WTC11 (cell line): ENCODE measurements around the gene OR10C1. TPM values are rescaled to one million over a fixed set of nuclear protein-coding genes. Genes with fewer than 3 reads are reported as not detected.

ENCODE experiments used
- ATAC-seq: fragments of 200-7000 bp; cut with Tn5 transposase; 2 replicates; pipeline ENCODE4 v1.10.0; 2021; ENCODE audit warnings: mild to moderate bottlenecking, moderate library complexity
- Bru-seq: library from RNA; stranded (reverse); fragments of 400-500 nt; gene quantifications from one replicate; lab custom pipeline; 2021; lab: Mats Ljungman, UMichigan
- CTCF ChIA-PET: fragments of 300-600 bp; sonication (Branson Sonifier 250); formaldehyde crosslinking; loops from one replicate; lab custom pipeline; 2021; ENCODE audit warnings: antibody characterized with exemption; lab: Charles Lee
- POLR2A ChIA-PET: fragments of 350-600 bp; sonication (Branson Sonifier 250); formaldehyde crosslinking; loops from one replicate; lab custom pipeline; 2021; ENCODE audit warnings: antibody characterized with exemption; lab: Charles Lee
- DNase-seq: peaks from one replicate; pipeline ENCODE4 v3.0.0; 2021; ENCODE audit warnings: low spot score
- H3K27ac Mint-ChIP-seq: 2 replicates; pipeline ENCODE4 v1.8.0; 2021; ENCODE audit warnings: mixed read lengths
- H3K27me3 Mint-ChIP-seq: 2 replicates; pipeline ENCODE4 v1.8.0; 2021; ENCODE audit warnings: low read depth, mild to moderate bottlenecking, moderate library complexity, mixed read lengths
- H3K36me3 Mint-ChIP-seq: 2 replicates; pipeline ENCODE4 v1.8.0; 2021; ENCODE audit warnings: mixed read lengths
- H3K4me1 Mint-ChIP-seq: 2 replicates; pipeline ENCODE4 v1.8.0; 2022; ENCODE audit warnings: mixed read lengths
- H3K4me3 Mint-ChIP-seq: 2 replicates; pipeline ENCODE4 v1.8.0; 2021; ENCODE audit warnings: mild to moderate bottlenecking, moderate library complexity, mixed read lengths
- H3K9me3 Mint-ChIP-seq: 2 replicates; pipeline ENCODE4 v1.8.0; 2021; ENCODE audit warnings: mixed read lengths
- CBFB ChIP-seq: sonication (generic); formaldehyde crosslinking; IDR thresholded peaks from 2 replicates; pipeline ENCODE4 v1.8.1; 2022; ENCODE audit warnings: mild to moderate bottlenecking, low read depth, missing genetic modification reagents
- CDX4 ChIP-seq: fragments of 250-450 bp; sonication (Bioruptor Pico); IDR thresholded peaks from 2 replicates; pipeline ENCODE4 v1.9.0; 2021; ENCODE audit warnings: moderate library complexity, mild to moderate bottlenecking, inconsistent platforms, borderline replicate concordance
- ELF4 ChIP-seq: sonication (generic); formaldehyde crosslinking; IDR thresholded peaks from 2 replicates; pipeline ENCODE4 v1.8.1; 2022; ENCODE audit warnings: low read depth, mild to moderate bottlenecking, moderate library complexity, missing genetic modification reagents
- EMX1 ChIP-seq: fragments of 250-450 bp; sonication (Bioruptor Pico); IDR thresholded peaks from 2 replicates; pipeline ENCODE4 v1.8.0; 2021; ENCODE audit warnings: mild to moderate bottlenecking
- FOXK1 ChIP-seq: sonication (generic); formaldehyde crosslinking; IDR thresholded peaks from 2 replicates; pipeline ENCODE4 v1.8.0; 2022; ENCODE audit warnings: mild to moderate bottlenecking, moderate library complexity, missing genetic modification reagents
- GABPB1 ChIP-seq: sonication (generic); formaldehyde crosslinking; IDR thresholded peaks from 2 replicates; pipeline ENCODE4 v1.8.1; 2023; ENCODE audit warnings: mild to moderate bottlenecking, missing genetic modification reagents
- GTF2I ChIP-seq: fragments of 250-450 bp; sonication (Bioruptor Pico); conservative IDR thresholded peaks from 2 replicates; pipeline ENCODE4 v1.4.0; 2021; ENCODE audit warnings: mild to moderate bottlenecking
- MAX ChIP-seq: sonication (generic); formaldehyde crosslinking; IDR thresholded peaks from 2 replicates; pipeline ENCODE4 v1.8.0; 2022; ENCODE audit warnings: mild to moderate bottlenecking, missing genetic modification reagents
- MXD4 ChIP-seq: fragments of 250-450 bp; sonication (Bioruptor Pico); IDR thresholded peaks from 2 replicates; pipeline ENCODE4 v1.8.0; 2021; ENCODE audit warnings: mild to moderate bottlenecking, moderate library complexity, borderline replicate concordance
- NFATC4 ChIP-seq: fragments of 250-450 bp; sonication (Bioruptor Pico); IDR thresholded peaks from 2 replicates; pipeline ENCODE4 v1.9.0; 2021; ENCODE audit warnings: mild to moderate bottlenecking
- NR1H2 ChIP-seq: sonication (generic); formaldehyde crosslinking; IDR thresholded peaks from 2 replicates; pipeline ENCODE4 v1.9.0; 2021; ENCODE audit warnings: mild to moderate bottlenecking, moderate library complexity, missing genetic modification reagents
- OVOL2 ChIP-seq: fragments of 250-450 bp; sonication (Bioruptor Pico); IDR thresholded peaks from 2 replicates; pipeline ENCODE4 v1.9.0; 2021; ENCODE audit warnings: mild to moderate bottlenecking, borderline replicate concordance
- USF1 ChIP-seq: sonication (generic); formaldehyde crosslinking; IDR thresholded peaks from 2 replicates; pipeline ENCODE4 v1.8.0; 2022; ENCODE audit warnings: mild to moderate bottlenecking, missing genetic modification reagents
- ZBTB43 ChIP-seq: sonication (generic); formaldehyde crosslinking; IDR thresholded peaks from 2 replicates; pipeline ENCODE4 v1.8.1; 2023; ENCODE audit warnings: mild to moderate bottlenecking, missing genetic modification reagents
- ZNF121 ChIP-seq: sonication (generic); formaldehyde crosslinking; IDR thresholded peaks from 2 replicates; pipeline ENCODE4 v1.8.0; 2023; ENCODE audit warnings: missing genetic modification reagents
- ZNF232 ChIP-seq: sonication (generic); formaldehyde crosslinking; IDR thresholded peaks from 2 replicates; pipeline ENCODE4 v1.8.0; 2022; ENCODE audit warnings: mild to moderate bottlenecking, missing genetic modification reagents
- ZNF263 ChIP-seq: sonication (generic); formaldehyde crosslinking; IDR thresholded peaks from 2 replicates; pipeline ENCODE4 v1.8.1; 2022; ENCODE audit warnings: low read depth, mild to moderate bottlenecking, moderate library complexity, missing genetic modification reagents
- ZNF317 ChIP-seq: sonication (generic); formaldehyde crosslinking; IDR thresholded peaks from 2 replicates; pipeline ENCODE4 v1.8.1; 2023; ENCODE audit warnings: low read depth, mild to moderate bottlenecking, moderate library complexity, missing genetic modification reagents, borderline replicate concordance
- long read RNA-seq, 3 experiments: library from RNA in 1 of 3; library from capped mRNA in 1 of 3; library from polyadenylated mRNA in 1 of 3; unstranded in 2 of 3; stranded (forward) in 1 of 3; transcript quantifications; one replicate each; pipeline ENCODE4 v2.0.0, GENCODE V29; 2021
- total RNA-seq: library from RNA; stranded (reverse); gene quantifications from 3 replicates; pipeline ENCODE4 v1.2.3, GENCODE V29; 2021
- TF ChIP-seq, protein P1 (sequence below): sonication (generic); formaldehyde crosslinking; IDR thresholded peaks from 2 replicates; pipeline ENCODE4 v1.8.1; 2022; ENCODE audit warnings: low read depth, missing genetic modification reagents, borderline replicate concordance
- TF ChIP-seq, protein P2 (sequence below): sonication (generic); formaldehyde crosslinking; IDR thresholded peaks from 2 replicates; pipeline ENCODE4 v1.8.1; 2023; ENCODE audit warnings: mild to moderate bottlenecking, missing genetic modification reagents
- TF ChIP-seq, protein P3 (sequence below): sonication (generic); formaldehyde crosslinking; IDR thresholded peaks from 2 replicates; pipeline ENCODE4 v1.8.0; 2023; ENCODE audit warnings: mild to moderate bottlenecking, missing genetic modification reagents

Gene OR10C1, protein sequence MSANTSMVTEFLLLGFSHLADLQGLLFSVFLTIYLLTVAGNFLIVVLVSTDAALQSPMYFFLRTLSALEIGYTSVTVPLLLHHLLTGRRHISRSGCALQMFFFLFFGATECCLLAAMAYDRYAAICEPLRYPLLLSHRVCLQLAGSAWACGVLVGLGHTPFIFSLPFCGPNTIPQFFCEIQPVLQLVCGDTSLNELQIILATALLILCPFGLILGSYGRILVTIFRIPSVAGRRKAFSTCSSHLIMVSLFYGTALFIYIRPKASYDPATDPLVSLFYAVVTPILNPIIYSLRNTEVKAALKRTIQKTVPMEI
- not detected in 3 replicates for total RNA-seq
- not detected for Bru-seq, nascent RNA
- long read RNA-seq, experiment 1, result 0 reads
- long read RNA-seq, experiment 2, result 0 reads
- long read RNA-seq, experiment 3, result 0 reads

DNA sequence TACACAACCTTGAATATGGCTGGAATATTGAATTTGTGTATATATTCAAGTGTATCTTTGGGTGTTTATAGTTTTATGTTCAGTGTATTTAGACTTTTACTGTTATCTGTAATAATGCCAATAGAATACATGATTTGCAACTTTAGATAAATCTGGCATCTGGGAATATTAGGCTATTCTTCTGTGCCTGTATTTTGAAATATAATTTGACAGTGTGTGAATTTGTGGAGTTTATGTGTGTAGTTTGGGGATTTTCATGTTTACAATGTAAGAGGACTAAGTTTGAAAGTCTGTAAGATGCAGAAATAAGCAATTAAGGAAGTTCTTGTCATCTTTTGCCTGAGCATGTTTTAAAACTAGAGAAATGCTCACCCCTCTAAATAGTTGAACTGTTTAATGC, at the start of gene OR10C1:
OR10C1 (plus strand) TSS at position 301 of the 400 bp plus-strand sequence. CDS start 710 bp downstream, outside the sequence.
- H3K27me3 Mint-ChIP-seq, result no peaks in the 10 kb centered on the region; the same call in 1 of the 2 replicates
- TF ChIP-seq GABPB1 (CRISPR knock-in tag) (no peak), ZNF121 (CRISPR knock-in tag) (no peak), ZNF232 (CRISPR knock-in tag) (no peak), EMX1 (no peak), CDX4 (CRISPR knock-in tag) (no peak)
- TF ChIP-seq, protein P1, sequence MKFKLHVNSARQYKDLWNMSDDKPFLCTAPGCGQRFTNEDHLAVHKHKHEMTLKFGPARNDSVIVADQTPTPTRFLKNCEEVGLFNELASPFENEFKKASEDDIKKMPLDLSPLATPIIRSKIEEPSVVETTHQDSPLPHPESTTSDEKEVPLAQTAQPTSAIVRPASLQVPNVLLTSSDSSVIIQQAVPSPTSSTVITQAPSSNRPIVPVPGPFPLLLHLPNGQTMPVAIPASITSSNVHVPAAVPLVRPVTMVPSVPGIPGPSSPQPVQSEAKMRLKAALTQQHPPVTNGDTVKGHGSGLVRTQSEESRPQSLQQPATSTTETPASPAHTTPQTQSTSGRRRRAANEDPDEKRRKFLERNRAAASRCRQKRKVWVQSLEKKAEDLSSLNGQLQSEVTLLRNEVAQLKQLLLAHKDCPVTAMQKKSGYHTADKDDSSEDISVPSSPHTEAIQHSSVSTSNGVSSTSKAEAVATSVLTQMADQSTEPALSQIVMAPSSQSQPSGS (CRISPR knock-in tag), result no peak
- TF ChIP-seq, protein P2, sequence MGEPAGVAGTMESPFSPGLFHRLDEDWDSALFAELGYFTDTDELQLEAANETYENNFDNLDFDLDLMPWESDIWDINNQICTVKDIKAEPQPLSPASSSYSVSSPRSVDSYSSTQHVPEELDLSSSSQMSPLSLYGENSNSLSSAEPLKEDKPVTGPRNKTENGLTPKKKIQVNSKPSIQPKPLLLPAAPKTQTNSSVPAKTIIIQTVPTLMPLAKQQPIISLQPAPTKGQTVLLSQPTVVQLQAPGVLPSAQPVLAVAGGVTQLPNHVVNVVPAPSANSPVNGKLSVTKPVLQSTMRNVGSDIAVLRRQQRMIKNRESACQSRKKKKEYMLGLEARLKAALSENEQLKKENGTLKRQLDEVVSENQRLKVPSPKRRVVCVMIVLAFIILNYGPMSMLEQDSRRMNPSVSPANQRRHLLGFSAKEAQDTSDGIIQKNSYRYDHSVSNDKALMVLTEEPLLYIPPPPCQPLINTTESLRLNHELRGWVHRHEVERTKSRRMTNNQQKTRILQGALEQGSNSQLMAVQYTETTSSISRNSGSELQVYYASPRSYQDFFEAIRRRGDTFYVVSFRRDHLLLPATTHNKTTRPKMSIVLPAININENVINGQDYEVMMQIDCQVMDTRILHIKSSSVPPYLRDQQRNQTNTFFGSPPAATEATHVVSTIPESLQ (CRISPR knock-in tag), result no peak
- TF ChIP-seq, all 79 proteins: peak for 0
- H3K9me3 Mint-ChIP-seq, result peaks cover 10% of the 10 kb centered on the region
- peaks cover under 1% of the 10 kb centered on the region for H3K36me3 Mint-ChIP-seq
- no peak within 1 kb of the TSS for H3K4me3 Mint-ChIP-seq
- CTCF ChIA-PET, result no interaction called here
- POLR2A ChIA-PET, result no interaction called here
- H3K27ac Mint-ChIP-seq, result no peak within 1 kb of the TSS
- no peak for DNase-seq
- ATAC-seq, result no peak
- H3K4me1 Mint-ChIP-seq, result no peaks in the 10 kb centered on the region

DNA sequence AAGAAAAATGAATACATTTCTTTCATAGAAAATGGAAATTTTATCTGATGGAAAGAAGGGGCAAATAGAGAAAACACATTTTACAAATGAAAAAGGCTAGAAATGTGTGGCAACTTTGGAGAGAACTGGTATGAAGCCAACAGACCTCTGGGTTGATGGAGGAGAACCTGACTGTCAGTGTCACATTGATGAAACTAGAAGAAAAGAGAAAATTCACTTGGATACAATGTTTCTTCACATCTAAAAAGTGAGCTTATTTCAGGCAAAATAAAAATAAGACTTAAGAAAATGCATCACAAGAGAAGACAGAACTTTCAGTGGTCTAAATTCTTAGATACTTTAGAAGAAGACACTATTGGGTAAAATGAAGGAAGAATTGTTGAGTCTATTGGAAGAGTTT, 43.8 kb upstream of the OR10C1 start, which contains the start of gene OR12D2:
OR12D2 (plus strand) TSS at position 301 of the 400 bp plus-strand sequence. CDS start 1,069 bp downstream, outside the sequence.
- no peak within 1 kb of the TSS for H3K27ac Mint-ChIP-seq
- H3K4me3 Mint-ChIP-seq, result no peak within 1 kb of the TSS
- H3K27me3 Mint-ChIP-seq, result no peaks in the 10 kb centered on the region; the same call in 1 of the 2 replicates
- H3K36me3 Mint-ChIP-seq, result no peaks in the 10 kb centered on the region
- H3K4me1 Mint-ChIP-seq, result peaks cover 11% of the 10 kb centered on the region
- CTCF ChIA-PET, result interaction anchor here (1.4 kb wide), 1 partner anchor 323 kb away, joined by 3 read pairs; no protein-coding TSS in a partner anchor
- DNase-seq (no peak), ATAC-seq (no peak)
- H3K9me3 Mint-ChIP-seq, result peaks cover 12% of the 10 kb centered on the region; the same call in 1 of the 2 replicates
- POLR2A ChIA-PET, result no interaction called here
- TF ChIP-seq MXD4 (CRISPR knock-in tag), result no peak
- TF ChIP-seq OVOL2 (CRISPR knock-in tag), result no peak
- TF ChIP-seq CDX4 (CRISPR knock-in tag), result no peak
- TF ChIP-seq, protein P3, sequence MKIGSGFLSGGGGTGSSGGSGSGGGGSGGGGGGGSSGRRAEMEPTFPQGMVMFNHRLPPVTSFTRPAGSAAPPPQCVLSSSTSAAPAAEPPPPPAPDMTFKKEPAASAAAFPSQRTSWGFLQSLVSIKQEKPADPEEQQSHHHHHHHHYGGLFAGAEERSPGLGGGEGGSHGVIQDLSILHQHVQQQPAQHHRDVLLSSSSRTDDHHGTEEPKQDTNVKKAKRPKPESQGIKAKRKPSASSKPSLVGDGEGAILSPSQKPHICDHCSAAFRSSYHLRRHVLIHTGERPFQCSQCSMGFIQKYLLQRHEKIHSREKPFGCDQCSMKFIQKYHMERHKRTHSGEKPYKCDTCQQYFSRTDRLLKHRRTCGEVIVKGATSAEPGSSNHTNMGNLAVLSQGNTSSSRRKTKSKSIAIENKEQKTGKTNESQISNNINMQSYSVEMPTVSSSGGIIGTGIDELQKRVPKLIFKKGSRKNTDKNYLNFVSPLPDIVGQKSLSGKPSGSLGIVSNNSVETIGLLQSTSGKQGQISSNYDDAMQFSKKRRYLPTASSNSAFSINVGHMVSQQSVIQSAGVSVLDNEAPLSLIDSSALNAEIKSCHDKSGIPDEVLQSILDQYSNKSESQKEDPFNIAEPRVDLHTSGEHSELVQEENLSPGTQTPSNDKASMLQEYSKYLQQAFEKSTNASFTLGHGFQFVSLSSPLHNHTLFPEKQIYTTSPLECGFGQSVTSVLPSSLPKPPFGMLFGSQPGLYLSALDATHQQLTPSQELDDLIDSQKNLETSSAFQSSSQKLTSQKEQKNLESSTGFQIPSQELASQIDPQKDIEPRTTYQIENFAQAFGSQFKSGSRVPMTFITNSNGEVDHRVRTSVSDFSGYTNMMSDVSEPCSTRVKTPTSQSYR (CRISPR knock-in tag), result no peak
- no peak for TF ChIP-seq ZNF263 (CRISPR knock-in tag)
- no peak for TF ChIP-seq ZNF317 (CRISPR knock-in tag)
- no peak for TF ChIP-seq GTF2I (CRISPR knock-in tag)
- TF ChIP-seq, protein P1 (CRISPR knock-in tag), result no peak
- no peak for TF ChIP-seq CBFB
- no peak for TF ChIP-seq ELF4 (CRISPR knock-in tag)
- TF ChIP-seq FOXK1 (CRISPR knock-in tag), result no peak
- no peak for TF ChIP-seq NFATC4 (CRISPR knock-in tag)
- TF ChIP-seq ZBTB43 (CRISPR knock-in tag), result no peak
- TF ChIP-seq NR1H2 (CRISPR knock-in tag), result no peak
- TF ChIP-seq USF1 (CRISPR knock-in tag), result no peak
- TF ChIP-seq MAX (CRISPR knock-in tag), result no peak
